ENCODE measurements around the gene SNX1. TPM values are rescaled to one million over a fixed set of nuclear protein-coding genes. Genes with fewer than 3 reads are reported as not detected.

The SNX1 gene
- polyA plus RNA-seq, 1 donor from 2014 or later: 44.7 TPM

DNA sequence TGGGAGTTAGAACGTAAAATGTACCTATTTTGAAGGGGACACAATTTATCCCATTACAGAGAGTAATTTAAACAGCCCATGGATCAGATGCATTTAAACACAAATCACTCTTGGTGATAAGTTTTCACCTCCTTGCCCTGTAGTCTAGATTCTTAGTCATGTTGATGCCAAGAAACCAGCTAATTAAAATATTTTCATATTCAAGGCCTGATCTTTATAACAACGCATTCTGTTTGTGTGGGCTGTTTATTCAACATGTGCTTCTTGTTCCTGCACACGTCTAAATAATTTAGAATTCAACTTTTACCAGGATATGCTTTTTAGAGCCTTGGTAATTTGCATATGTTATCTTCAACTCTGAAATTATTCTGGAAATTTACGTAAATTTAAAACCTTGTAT is 25.8 kb downstream of the SNX1 start:
- Histone ChIP-seq H3K9ac (ENCODE audit: low read length) (no peak overlapping the region), H3K27ac (ENCODE audit: low read length) (no peak overlapping the region), H3F3A (ENCODE audit: insufficient read depth, low read length, poor library complexity, severe bottlenecking) (no peaks in the 10 kb centered on the region), H3K79me2 (replicated peaks; ENCODE audit: insufficient read depth, low read length) (no peaks in the 10 kb centered on the region), H3K27me3 (ENCODE audit: insufficient read depth, low read depth, low read length) (no peaks in the 10 kb centered on the region), H3K9me3 (ENCODE audit: low read length) (no peaks in the 10 kb centered on the region), H3K9me2 (ENCODE audit: insufficient read depth, low read length) (no peaks in the 10 kb centered on the region), H2AFZ (ENCODE audit: low read depth, low read length) (no peak overlapping the region), H3K4me2 (ENCODE audit: low read length) (no peak overlapping the region), H3K4me3 (ENCODE audit: low read length) (no peak overlapping the region), H4K20me1 (ENCODE audit: insufficient read depth) (no peaks in the 10 kb centered on the region), H3K36me3 (ENCODE audit: insufficient read depth, low read length) (peaks cover 6% of the 10 kb centered on the region)
- no peak for TF ChIP-seq TAF1 (IDR thresholded peaks at IDR 0.05; ENCODE audit: low read depth)
- TF ChIP-seq EZH2 (IDR thresholded peaks at IDR 0.05; ENCODE audit: borderline replicate concordance, insufficient read depth, low read length, poor library complexity, severe bottlenecking): no peak

DNA sequence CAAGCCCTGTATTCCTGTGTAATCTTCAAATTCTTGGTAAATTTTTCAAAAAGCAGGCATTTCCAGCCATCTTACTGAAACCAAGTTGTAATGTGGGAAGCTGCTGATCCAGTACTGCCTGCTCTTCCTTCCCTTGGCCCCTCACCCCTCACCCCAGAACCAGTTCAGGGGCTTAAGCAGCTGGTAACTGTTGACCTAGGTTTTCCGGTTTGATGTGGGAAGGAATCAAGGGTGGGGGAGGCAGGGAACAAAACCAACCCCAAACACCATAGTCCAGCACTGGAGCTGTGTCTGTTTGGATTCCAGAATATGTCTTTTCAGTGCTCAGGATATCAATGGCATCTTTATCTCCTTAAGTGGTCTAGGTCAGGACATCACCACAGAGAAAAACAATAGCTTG is 26.7 kb downstream of the SNX1 start:
- Histone ChIP-seq H3K9me2 (ENCODE audit: insufficient read depth, low read length) (no peaks in the 10 kb centered on the region), H3K27ac (ENCODE audit: low read length) (no peak overlapping the region), H3K4me3 (ENCODE audit: low read length) (no peak overlapping the region), H3K36me3 (ENCODE audit: insufficient read depth, low read length) (peaks cover 6% of the 10 kb centered on the region), H3K79me2 (replicated peaks; ENCODE audit: insufficient read depth, low read length) (no peaks in the 10 kb centered on the region), H3K9ac (ENCODE audit: low read length) (no peak overlapping the region), H3K4me2 (ENCODE audit: low read length) (no peak overlapping the region), H2AFZ (ENCODE audit: low read depth, low read length) (no peak overlapping the region), H4K20me1 (ENCODE audit: insufficient read depth) (no peaks in the 10 kb centered on the region), H3K9me3 (ENCODE audit: low read length) (no peaks in the 10 kb centered on the region), H3K27me3 (ENCODE audit: insufficient read depth, low read depth, low read length) (no peaks in the 10 kb centered on the region), H3F3A (ENCODE audit: insufficient read depth, low read length, poor library complexity, severe bottlenecking) (no peaks in the 10 kb centered on the region)
- TF ChIP-seq SMC3 (conservative IDR thresholded peaks at IDR 0.05; ENCODE audit: poor library complexity) (no peak), POLR2AphosphoS5 (IDR thresholded peaks at IDR 0.05) (no peak), TAF1 (IDR thresholded peaks at IDR 0.05; ENCODE audit: low read depth) (no peak), EP300 (conservative IDR thresholded peaks at IDR 0.05; ENCODE audit: poor library complexity, severe bottlenecking) (no peak), RAD21 (conservative IDR thresholded peaks at IDR 0.05) (no peak), MXI1 (conservative IDR thresholded peaks at IDR 0.05; ENCODE audit: poor library complexity, severe bottlenecking) (no peak), EZH2 (IDR thresholded peaks at IDR 0.05; ENCODE audit: borderline replicate concordance, insufficient read depth, low read length, poor library complexity, severe bottlenecking) (no peak)
- TF ChIP-seq, protein P1, sequence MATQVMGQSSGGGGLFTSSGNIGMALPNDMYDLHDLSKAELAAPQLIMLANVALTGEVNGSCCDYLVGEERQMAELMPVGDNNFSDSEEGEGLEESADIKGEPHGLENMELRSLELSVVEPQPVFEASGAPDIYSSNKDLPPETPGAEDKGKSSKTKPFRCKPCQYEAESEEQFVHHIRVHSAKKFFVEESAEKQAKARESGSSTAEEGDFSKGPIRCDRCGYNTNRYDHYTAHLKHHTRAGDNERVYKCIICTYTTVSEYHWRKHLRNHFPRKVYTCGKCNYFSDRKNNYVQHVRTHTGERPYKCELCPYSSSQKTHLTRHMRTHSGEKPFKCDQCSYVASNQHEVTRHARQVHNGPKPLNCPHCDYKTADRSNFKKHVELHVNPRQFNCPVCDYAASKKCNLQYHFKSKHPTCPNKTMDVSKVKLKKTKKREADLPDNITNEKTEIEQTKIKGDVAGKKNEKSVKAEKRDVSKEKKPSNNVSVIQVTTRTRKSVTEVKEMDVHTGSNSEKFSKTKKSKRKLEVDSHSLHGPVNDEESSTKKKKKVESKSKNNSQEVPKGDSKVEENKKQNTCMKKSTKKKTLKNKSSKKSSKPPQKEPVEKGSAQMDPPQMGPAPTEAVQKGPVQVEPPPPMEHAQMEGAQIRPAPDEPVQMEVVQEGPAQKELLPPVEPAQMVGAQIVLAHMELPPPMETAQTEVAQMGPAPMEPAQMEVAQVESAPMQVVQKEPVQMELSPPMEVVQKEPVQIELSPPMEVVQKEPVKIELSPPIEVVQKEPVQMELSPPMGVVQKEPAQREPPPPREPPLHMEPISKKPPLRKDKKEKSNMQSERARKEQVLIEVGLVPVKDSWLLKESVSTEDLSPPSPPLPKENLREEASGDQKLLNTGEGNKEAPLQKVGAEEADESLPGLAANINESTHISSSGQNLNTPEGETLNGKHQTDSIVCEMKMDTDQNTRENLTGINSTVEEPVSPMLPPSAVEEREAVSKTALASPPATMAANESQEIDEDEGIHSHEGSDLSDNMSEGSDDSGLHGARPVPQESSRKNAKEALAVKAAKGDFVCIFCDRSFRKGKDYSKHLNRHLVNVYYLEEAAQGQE (IDR thresholded peaks at IDR 0.05; ENCODE audit: borderline replicate concordance): no peak
- TF ChIP-seq, protein P2, sequence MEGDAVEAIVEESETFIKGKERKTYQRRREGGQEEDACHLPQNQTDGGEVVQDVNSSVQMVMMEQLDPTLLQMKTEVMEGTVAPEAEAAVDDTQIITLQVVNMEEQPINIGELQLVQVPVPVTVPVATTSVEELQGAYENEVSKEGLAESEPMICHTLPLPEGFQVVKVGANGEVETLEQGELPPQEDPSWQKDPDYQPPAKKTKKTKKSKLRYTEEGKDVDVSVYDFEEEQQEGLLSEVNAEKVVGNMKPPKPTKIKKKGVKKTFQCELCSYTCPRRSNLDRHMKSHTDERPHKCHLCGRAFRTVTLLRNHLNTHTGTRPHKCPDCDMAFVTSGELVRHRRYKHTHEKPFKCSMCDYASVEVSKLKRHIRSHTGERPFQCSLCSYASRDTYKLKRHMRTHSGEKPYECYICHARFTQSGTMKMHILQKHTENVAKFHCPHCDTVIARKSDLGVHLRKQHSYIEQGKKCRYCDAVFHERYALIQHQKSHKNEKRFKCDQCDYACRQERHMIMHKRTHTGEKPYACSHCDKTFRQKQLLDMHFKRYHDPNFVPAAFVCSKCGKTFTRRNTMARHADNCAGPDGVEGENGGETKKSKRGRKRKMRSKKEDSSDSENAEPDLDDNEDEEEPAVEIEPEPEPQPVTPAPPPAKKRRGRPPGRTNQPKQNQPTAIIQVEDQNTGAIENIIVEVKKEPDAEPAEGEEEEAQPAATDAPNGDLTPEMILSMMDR (IDR thresholded peaks at IDR 0.05; ENCODE audit: poor library complexity, severe bottlenecking): no peak

DNA sequence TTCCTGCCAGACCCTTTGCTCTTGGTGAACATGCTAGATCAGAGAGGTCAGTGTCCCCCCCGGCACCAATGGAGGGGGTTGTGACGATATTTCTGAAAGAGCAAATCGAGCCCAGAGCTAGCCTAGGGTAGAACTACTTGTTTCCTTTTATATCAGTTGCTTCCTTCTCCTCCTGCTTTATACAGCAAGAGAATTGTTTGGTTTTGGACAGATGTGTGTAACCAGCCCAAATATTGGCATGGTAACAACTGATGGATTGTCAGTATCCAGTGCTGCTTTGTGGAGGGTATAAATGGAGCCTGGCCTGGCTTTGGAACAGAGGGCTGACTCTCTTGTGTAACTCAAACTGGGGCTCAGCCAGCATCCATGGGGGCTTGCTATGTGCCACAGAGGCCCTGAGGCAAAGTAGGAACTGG is 27.2 kb downstream of the SNX1 start:
- Histone ChIP-seq H3K27ac (ENCODE audit: low read length) (no peak overlapping the region), H3K9me3 (ENCODE audit: low read length) (no peaks in the 10 kb centered on the region), H3K79me2 (replicated peaks; ENCODE audit: insufficient read depth, low read length) (no peaks in the 10 kb centered on the region), H3K36me3 (ENCODE audit: insufficient read depth, low read length) (peaks cover 6% of the 10 kb centered on the region), H3K4me2 (ENCODE audit: low read length) (no peak overlapping the region), H3K4me3 (ENCODE audit: low read length) (no peak overlapping the region), H3K9ac (ENCODE audit: low read length) (no peak overlapping the region), H2AFZ (ENCODE audit: low read depth, low read length) (no peak overlapping the region), H4K20me1 (ENCODE audit: insufficient read depth) (no peaks in the 10 kb centered on the region), H3F3A (ENCODE audit: insufficient read depth, low read length, poor library complexity, severe bottlenecking) (no peaks in the 10 kb centered on the region), H3K27me3 (ENCODE audit: insufficient read depth, low read depth, low read length) (no peaks in the 10 kb centered on the region), H3K9me2 (ENCODE audit: insufficient read depth, low read length) (no peaks in the 10 kb centered on the region)
- TF ChIP-seq MXI1 (conservative IDR thresholded peaks at IDR 0.05; ENCODE audit: poor library complexity, severe bottlenecking) (no peak), SMC3 (conservative IDR thresholded peaks at IDR 0.05; ENCODE audit: poor library complexity) (no peak), TAF1 (IDR thresholded peaks at IDR 0.05; ENCODE audit: low read depth) (no peak), RAD21 (conservative IDR thresholded peaks at IDR 0.05) (no peak), EZH2 (IDR thresholded peaks at IDR 0.05; ENCODE audit: borderline replicate concordance, insufficient read depth, low read length, poor library complexity, severe bottlenecking) (no peak), EP300 (conservative IDR thresholded peaks at IDR 0.05; ENCODE audit: poor library complexity, severe bottlenecking) (no peak), POLR2AphosphoS5 (IDR thresholded peaks at IDR 0.05) (no peak)
- TF ChIP-seq, protein P2 (IDR thresholded peaks at IDR 0.05; ENCODE audit: poor library complexity, severe bottlenecking): no peak
- TF ChIP-seq, protein P1 (IDR thresholded peaks at IDR 0.05; ENCODE audit: borderline replicate concordance): no peak
